HG03280 (cell line): ENCODE results near the gene FLRT1.

Experiments used
- ATAC-seq: cut with Tn5 transposase; IDR thresholded peaks from one replicate; pipeline ENCODE4 v1.9.1; 2021; ENCODE audit warnings: mild to moderate bottlenecking, moderate library complexity; ENCODE audit not compliant: unreplicated experiment

Gene FLRT1

GRCh38 chr11:64023712-64024710, 11.7 kb upstream of the FLRT1 start:
- ATAC-seq: no peak

DNA sequence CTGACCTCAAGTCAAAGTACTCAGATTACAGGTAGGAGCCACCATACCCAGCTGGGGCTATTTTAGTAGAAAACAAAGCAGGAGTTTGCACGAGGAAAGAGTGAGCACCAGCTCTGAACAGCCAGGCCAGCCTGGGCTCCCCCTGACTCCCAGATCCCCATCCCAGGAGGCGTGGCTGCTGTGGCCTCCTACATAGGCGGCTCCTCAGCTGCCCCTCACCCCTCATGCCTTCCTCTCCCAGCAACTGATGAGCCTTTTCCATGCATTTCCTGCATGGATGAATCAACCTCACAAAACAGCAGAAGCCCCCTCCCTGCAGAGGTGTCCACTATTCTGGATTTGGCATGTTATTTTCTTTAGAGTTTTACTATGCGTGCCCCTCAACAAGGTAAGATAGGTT, 10.5 kb upstream of the FLRT1 start:
- ATAC-seq: no peak

GRCh38 chr11:64026575-64027205, 9.0 kb upstream of the FLRT1 start:
- no peak for ATAC-seq

GRCh38 chr11:64027651-64028397, 7.9 kb upstream of the FLRT1 start:
- no peak for ATAC-seq

- no peak for ATAC-seq
These were observed 7.2 kb upstream of the FLRT1 start for GRCh38 chr11:64028398-64029115.

- no peak for ATAC-seq
These were observed 6.0 kb upstream of the FLRT1 start for GRCh38 chr11:64029773-64030172.

- no peak for ATAC-seq
These were observed 4.7 kb upstream of the FLRT1 start for GRCh38 chr11:64031001-64031400.

GRCh38 chr11:64032050-64032449, 3.7 kb upstream of the FLRT1 start:
- no peak for ATAC-seq

DNA sequence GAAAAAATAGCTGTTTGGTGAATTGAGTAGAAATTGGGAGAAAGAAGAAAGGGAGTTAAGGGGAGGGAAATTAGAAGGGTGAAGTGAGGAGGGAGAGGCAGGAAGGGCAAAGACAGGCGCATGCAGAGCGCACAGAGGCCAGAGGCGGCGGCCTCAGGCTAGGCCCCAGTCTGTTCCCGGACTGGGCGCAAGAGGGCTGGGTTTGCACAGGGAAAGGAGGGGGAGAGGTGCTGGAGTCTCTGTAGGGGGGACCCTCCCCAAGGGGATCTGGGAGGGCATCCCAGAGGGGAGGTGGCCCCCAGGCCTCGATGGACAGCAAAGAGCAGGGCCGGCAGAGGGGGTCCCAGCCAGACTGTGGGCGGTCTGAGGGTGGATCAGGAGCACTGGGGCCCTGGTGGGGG, 1.3 kb upstream of the FLRT1 start:
- no peak for ATAC-seq

GRCh38 chr11:64035081-64035524, 628 bp upstream of the FLRT1 start:
- ATAC-seq: no peak

DNA sequence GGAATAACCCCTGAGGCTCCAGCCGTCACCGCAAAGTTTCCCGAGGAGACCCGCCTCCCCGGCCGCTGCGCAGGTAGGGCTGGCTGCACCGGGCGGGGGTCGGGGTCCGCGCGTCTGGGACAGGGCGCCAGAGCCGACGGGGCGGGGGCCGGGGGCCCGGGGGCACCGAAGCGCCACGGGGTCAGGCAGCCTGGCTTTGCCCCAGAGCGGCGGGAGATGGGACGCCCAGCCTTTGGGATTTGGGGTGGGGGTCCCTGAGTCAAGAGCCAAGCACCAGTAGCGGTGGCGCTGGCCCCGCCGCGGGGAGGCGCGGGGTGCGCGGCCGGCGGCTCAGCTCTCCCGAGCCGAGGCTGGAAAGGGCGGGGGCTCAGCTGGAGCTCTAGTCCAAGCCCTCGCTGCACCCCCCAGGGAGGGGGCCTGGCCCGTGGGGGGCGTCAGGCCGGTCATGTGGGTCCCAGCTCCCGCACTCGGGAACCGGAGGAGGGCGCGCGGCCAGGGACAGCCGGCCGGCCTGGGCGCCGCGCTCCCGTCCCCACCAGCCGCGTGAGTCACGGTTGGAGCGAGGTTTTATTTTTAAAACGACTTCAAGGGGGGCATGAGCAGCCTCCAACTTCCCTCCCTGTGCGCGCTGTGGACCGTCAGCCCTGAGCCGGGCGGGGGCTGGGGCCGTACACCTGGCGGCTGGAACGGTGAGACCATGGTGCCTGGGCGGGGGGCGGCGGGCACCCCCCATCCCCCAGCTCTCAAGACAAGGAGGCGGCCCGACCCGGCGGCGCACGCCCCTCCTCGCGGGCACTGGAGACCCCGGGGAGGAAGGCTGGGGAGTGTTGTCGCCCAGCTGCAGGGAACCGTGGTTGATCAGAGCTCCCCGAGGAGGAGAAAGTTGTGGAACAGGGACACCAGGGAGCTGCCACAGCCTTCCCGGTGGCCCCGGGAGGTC, 626 bp downstream of the FLRT1 start:
- no peak for ATAC-seq

DNA sequence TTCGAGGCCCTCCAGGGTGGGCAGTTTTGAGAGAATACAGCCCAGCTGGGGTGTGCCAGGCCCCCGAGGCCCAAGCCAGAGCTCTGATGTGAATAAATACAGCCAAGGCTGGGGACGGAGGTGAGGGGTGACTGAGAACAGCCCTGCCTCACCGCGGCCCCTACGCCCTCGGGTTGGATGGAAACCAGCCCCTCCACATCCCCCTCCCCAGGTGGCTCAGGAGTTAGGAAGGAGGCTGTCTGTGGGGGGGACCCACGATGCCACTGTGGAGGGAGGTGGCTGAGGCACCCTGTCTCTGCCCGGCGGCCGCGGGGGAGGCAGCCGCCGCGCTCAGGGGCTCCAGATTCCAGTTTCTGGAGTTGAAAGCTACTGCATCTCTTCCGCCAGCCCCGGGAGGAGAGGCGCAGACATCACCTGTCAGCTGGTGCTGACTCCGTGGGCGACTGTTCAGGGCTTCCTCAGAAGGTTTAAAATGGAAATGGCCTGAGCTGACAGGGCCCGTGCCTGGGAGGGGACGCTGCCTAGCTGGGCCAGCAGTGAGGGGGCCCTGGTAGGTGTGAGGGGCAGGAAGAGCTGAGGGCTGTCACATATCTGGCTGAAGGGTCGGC, 1.4 kb downstream of the FLRT1 start:
- ATAC-seq: no peak

- no peak for ATAC-seq
These were observed 2.8 kb downstream of the FLRT1 start for GRCh38 chr11:64038500-64038899.

- ATAC-seq: no peak
These were observed 3.4 kb downstream of the FLRT1 start for GRCh38 chr11:64039012-64039665.

DNA sequence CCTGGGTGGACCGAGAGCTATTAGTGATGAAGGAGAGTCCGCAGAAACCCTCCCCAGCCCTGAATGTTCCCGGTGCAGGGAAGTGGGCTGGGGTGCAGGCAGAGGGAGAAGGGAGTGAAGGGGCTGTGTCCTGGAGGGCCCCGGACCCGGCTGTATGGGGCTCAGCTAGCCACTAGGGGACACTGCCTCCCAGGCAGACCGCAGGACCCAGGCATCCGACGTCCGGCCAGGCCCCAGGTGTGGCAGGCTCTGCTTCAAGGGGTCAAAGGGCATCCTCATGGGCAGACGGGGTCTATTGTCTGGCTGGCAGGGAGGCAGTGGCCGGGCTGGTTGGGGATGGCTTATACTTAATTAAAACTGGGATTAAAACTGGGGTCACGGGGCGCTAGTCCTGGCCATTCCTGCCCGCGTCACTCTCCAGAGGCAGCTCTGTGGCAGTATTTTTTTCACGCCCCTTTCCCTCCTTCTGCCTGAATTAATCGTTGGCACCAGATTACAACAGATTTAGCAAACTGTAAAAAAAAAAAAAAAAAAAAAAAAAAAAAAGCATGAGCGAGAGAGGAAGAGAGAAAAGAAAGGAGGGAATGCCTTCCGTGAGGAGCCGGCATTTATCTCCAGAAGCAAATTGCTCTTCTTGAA, 5.1 kb downstream of the FLRT1 start:
- ATAC-seq: no peak

GRCh38 chr11:64041846-64042245, 6.1 kb downstream of the FLRT1 start:
- no peak for ATAC-seq

DNA sequence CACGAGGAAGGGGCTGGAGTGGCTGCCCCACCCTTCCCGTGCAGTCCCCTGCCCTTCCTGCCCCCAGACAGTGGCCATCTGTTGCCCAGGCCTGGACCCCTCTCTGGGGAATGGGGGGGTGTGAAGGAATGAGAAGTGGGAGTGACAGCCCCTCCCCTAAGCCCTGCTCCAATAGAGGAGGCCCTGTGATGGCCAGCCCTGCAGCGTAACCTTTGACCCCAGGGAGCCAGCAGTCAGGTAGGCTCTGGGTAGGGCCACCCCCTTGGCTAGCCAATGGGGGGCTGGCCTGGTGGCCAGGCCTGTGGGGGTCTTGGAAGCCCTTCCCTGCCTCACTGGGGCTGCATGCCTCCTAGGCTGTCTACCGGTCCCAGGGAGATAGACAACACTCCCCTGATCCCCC, 6.6 kb downstream of the FLRT1 start:
- ATAC-seq: no peak

- no peak for ATAC-seq
These were observed 7.8 kb downstream of the FLRT1 start for GRCh38 chr11:64043545-64043944.
